Common myeloid progenitor, CD34-positive (primary cell): Measurements from ENCODE around the gene GPATCH3.
A peak's percentile ranks its signal among the peaks of the same experiment; 100 is the strongest.
"Not testable (repeated sequence)": the region's sequence is repeated elsewhere in the genome, so short reads cannot be mapped to it uniquely, and the experiment has no call there.

ENCODE experiments used
- CTCF ChIA-PET: fragments of 350-600 bp; sonication (Branson Sonifier 250); formaldehyde crosslinking; loops from one replicate; lab custom pipeline; 2021; ENCODE audit warnings: antibody characterized with exemption; lab: Charles Lee
- POLR2A ChIA-PET: fragments of 350-600 bp; sonication (Branson Sonifier 250); formaldehyde crosslinking; loops from one replicate; lab custom pipeline; 2021; ENCODE audit warnings: antibody characterized with exemption; lab: Charles Lee
- DNase-seq, 3 donors: peaks; one replicate each; pipeline versions ENCODE4 v3.0.0 to v3.0.0-alpha.2; 2013
- H3K27ac ChIP-seq, 2 experiments: 1 replicate in 1 of 2; 2 replicates in 1 of 2; pipeline ENCODE4 v1.7.0; 2013; ENCODE audit warnings: inconsistent platforms in 2 of 2, low read length in 2 of 2, mild to moderate bottlenecking in 2 of 2, low read depth in 1 of 2, moderate library complexity in 1 of 2; ENCODE audit not compliant: severe bottlenecking in 2 of 2, insufficient read depth in 1 of 2, poor library complexity in 1 of 2
- H3K27me3 ChIP-seq, 5 experiments: replicated peaks in 2 of 5; 1 replicate in 3 of 5; 2 replicates in 2 of 5; pipeline versions ENCODE4 v1.6.1 to v1.7.0; 2013; ENCODE audit warnings: low read length in 4 of 5, mild to moderate bottlenecking in 2 of 5, moderate library complexity in 2 of 5, inconsistent platforms in 1 of 5; ENCODE audit not compliant: insufficient read depth in 5 of 5, control insufficient read depth in 4 of 5
- H3K36me3 ChIP-seq, 4 experiments: 1 replicate in 2 of 4; 2 replicates in 2 of 4; pipeline versions ENCODE4 v1.6.1 to v1.7.0; 2013; ENCODE audit warnings: low read length in 3 of 4, control low read depth in 1 of 4, mild to moderate bottlenecking in 1 of 4; ENCODE audit not compliant: control insufficient read depth in 4 of 4, insufficient read depth in 4 of 4
- H3K4me1 ChIP-seq, 4 experiments: 1 replicate in 3 of 4; 2 replicates in 1 of 4; pipeline versions ENCODE4 v1.6.1 to v1.7.1; 2013; ENCODE audit warnings: low read length in 3 of 4, mild to moderate bottlenecking in 3 of 4, control low read depth in 1 of 4, inconsistent platforms in 1 of 4, moderate library complexity in 1 of 4; ENCODE audit not compliant: control insufficient read depth in 4 of 4, insufficient read depth in 4 of 4; ENCODE audit errors: control extremely low read depth in 1 of 4
- H3K4me3 ChIP-seq, 7 experiments: 1 replicate in 4 of 7; 2 replicates in 3 of 7; pipeline versions ENCODE4 v1.5.1 to v1.7.0; 2013; ENCODE audit warnings: mild to moderate bottlenecking in 7 of 7, low read length in 6 of 7, moderate library complexity in 6 of 7, inconsistent platforms in 2 of 7, low read depth in 2 of 7, control low read depth in 1 of 7; ENCODE audit not compliant: insufficient read depth in 4 of 7, control insufficient read depth in 1 of 7; ENCODE audit errors: extremely low read depth in 1 of 7
- H3K9me3 ChIP-seq, 5 experiments: 1 replicate in 4 of 5; 2 replicates in 1 of 5; pipeline versions ENCODE4 v1.6.1 to v1.7.1; 2013; ENCODE audit warnings: low read length in 4 of 5, mild to moderate bottlenecking in 2 of 5, inconsistent platforms in 1 of 5, low read depth in 1 of 5, moderate library complexity in 1 of 5; ENCODE audit not compliant: control insufficient read depth in 4 of 5, insufficient read depth in 2 of 5; ENCODE audit errors: control extremely low read depth in 1 of 5
- WGBS: methylation state at CpG from one replicate; pipeline ENCODE4 v1.1.5; 2013; ENCODE audit not compliant: insufficient coverage; 5-methylcytosine and 5-hydroxymethylcytosine counted together

GPATCH3 gene

DNA sequence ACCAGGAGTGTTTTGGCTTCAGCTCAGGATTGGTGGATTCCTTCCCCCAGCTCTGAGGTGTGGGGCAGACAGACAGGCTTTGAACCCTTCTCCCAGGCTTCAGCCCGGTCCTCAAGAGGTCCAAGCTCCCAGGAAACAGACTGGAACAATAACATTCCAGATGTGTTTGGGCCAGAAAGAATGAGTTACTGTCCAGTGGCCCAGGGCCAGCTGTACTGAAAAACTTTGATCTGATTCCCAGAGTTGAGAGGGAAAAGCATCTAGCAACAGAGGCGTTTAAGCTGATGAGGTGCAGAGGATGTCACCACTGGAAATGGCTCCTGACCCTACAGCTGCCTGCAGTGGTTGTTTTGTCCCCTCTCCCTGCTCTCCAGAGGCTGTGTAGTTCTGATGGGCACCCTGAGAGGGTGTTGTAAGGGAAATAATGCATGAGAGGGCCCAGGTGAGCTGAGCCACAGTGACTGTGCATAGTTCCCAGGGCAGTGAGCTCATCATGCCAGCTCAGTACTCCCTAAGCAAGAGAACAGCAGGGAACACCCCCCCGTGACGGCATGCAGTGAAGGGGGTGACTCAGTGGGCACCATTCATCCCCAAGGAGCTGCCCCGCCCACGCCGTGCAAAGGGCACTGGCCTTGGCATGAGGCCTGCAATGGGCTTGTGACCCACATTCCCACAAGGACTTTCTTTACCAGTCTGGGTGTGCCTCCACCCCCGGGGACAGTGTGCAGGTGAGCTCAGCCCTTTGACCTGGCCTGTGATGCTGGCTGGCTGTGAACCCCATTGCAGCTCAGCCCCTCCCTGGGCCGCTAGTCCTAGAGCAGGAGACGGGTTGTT is 51.1 kb downstream of the GPATCH3 start:
- ChIA-PET CTCF (interaction anchor here (0.8 to 3.2 kb wide), 15 partner anchors 10 to 251 kb away, joined by 3 to 18 read pairs (median 4); no protein-coding TSS in a partner anchor), POLR2A (interaction anchor here (0.6 kb wide), 1 partner anchor 58 kb away, joined by 3 read pairs; no protein-coding TSS in a partner anchor)
- no peaks in the 10 kb centered on the region for H3K27me3 ChIP-seq
- H3K9me3 ChIP-seq = no peaks in the 10 kb centered on the region
- no peak overlapping the region for H3K4me3 ChIP-seq
- 97% methylated on average over 7 of the region's 10 CpGs for WGBS
- DNase-seq = no peak
- H3K36me3 ChIP-seq = peaks cover 15 to 73% (median 51%) of the 10 kb centered on the region in 4 experiments
- peak overlapping the region in 1 of 2 experiments; percentile 9 for H3K27ac ChIP-seq
- no peaks in the 10 kb centered on the region for H3K4me1 ChIP-seq

DNA sequence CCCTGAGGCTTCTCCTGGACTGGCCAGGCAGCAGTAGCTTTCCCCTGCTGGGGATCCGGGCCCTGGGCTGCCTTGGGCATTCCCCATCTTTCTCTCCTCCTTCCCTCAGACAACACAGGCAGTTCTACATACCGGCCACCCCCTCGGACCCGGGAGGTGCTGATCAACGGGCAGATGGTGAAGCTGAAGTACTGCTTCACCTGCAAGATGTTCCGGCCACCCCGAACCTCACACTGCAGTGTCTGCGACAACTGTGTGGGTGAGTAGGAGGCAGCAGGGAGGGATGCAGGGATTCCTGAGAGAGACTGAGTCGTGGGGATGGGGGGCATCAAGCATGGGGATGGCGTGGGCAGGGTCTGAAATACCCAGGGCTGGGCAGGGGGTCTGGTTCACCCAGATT is 51.8 kb downstream of the GPATCH3 start:
- Histone ChIP-seq H3K27ac (peak overlapping the region in 1 of 2 experiments; percentile 9), H3K36me3 (peaks cover 17 to 70% (median 45%) of the 10 kb centered on the region in 4 experiments)
- CTCF ChIA-PET = interaction anchor here (0.8 to 3.1 kb wide), 9 partner anchors 10 to 250 kb away, joined by 3 to 18 read pairs (median 3); no protein-coding TSS in a partner anchor

GRCh38 chr1:26847826-26848225 is 52.4 kb downstream of the GPATCH3 start:
- peaks cover 18 to 69% (median 42%) of the 10 kb centered on the region in 4 experiments for H3K36me3 ChIP-seq
- H3K27me3 ChIP-seq, H3K9me3 ChIP-seq, DNase-seq, H3K27ac ChIP-seq, H3K4me1 ChIP-seq, H3K4me3 ChIP-seq, POLR2A ChIA-PET: not testable (repeated sequence)
- CTCF ChIA-PET = interaction anchor here (1.1 to 3.1 kb wide), 6 partner anchors 9 to 52 kb away, joined by 3 to 18 read pairs (median 4); partner anchors contain the start of gene GPATCH3
- WGBS = 94% methylated on average over 6 of the region's 6 CpGs

More for the DNA sequence above, 51.8 kb downstream of the GPATCH3 start:
- WGBS = 94% methylated on average over 9 of the region's 10 CpGs
- DNase-seq = no peak
- Histone ChIP-seq H3K4me3 (no peak overlapping the region), H3K4me1 (no peaks in the 10 kb centered on the region), H3K27me3 (no peaks in the 10 kb centered on the region), H3K9me3 (no peaks in the 10 kb centered on the region)
- POLR2A ChIA-PET = no interaction called here

GRCh38 chr1:26844424-26845196 is 55.7 kb downstream of the GPATCH3 start:
- no peak for DNase-seq
- Histone ChIP-seq H3K4me3 (no peak overlapping the region), H3K27ac (no peak overlapping the region), H3K4me1 (no peaks in the 10 kb centered on the region), H3K36me3 (peaks cover 15 to 57% (median 36%) of the 10 kb centered on the region in 4 experiments), H3K9me3 (no peaks in the 10 kb centered on the region), H3K27me3 (no peaks in the 10 kb centered on the region)
- WGBS = 98% methylated on average over 9 of the region's 13 CpGs
- POLR2A ChIA-PET = no interaction called here
- CTCF ChIA-PET = interaction anchor here (0.6 to 1.1 kb wide), 3 partner anchors 20 to 386 kb away, joined by 3 read pairs; no protein-coding TSS in a partner anchor
